Left kidney (tissue), 2 donors: ENCODE measurements around the gene TYR. TPM values are rescaled to one million over a fixed set of nuclear protein-coding genes. Genes with fewer than 3 reads are reported as not detected.
"Not testable (repeated sequence)": the region's sequence is repeated elsewhere in the genome, so short reads cannot be mapped to it uniquely, and the experiment has no call there.

ENCODE experiments used
- DNase-seq: peaks from one replicate; pipeline ENCODE4 v3.0.0-alpha.2; 2013
- polyA plus RNA-seq: library from polyadenylated mRNA; unstranded; fragments of 120-200 nt; gene quantifications from one replicate; pipeline ENCODE4 v1.2.1, GENCODE V29; 2013; ENCODE audit not compliant: insufficient read length

The TYR gene
- polyA plus RNA-seq, 1 donor, result 0.08 TPM

DNA sequence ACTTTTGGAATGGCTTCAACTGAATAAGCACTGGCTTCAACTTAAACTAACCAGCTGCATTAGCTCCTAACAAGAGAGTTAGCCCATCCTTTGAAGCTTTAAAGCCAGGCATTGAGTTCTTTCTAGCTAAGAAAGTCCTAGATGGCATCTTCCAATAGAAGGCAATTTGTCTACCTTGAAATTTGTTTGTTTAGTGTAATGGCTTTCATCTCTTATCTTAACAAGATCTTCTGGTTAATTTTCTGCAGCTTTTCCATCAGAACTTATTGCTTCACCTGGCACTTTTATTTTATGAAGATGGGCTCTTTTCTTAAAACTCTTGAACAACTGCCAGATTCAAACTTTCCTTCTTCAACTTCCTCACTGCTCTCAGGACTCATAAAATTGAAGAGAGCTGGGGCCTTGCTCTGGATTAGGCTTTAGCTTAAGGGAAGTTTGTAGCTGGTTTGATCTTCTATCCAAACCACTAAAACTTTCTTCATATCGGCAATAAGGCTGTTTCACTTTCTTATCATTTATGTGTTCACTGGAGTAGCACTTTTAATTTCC is 94.9 kb downstream of the TYR start:
- not testable (repeated sequence) for DNase-seq

DNA sequence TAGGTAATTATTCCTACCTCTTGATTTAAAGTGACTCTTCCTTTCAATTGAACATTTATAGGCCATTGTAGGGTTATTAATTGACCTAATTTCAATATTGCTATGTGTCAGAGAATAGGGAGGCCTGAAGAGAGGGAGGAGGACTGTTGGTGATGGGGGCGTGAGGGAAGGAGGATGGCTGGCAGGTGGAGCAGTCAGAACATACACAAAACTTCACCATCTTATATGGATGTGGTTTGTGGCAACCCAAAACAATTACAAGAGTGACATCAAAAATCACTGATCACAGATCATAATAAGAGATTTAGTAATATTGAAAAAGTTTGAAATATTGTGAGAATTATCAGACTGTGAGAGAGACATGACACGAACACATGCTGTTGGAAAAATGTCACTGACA is 95.5 kb downstream of the TYR start:
- DNase-seq, result not testable (repeated sequence)

DNA sequence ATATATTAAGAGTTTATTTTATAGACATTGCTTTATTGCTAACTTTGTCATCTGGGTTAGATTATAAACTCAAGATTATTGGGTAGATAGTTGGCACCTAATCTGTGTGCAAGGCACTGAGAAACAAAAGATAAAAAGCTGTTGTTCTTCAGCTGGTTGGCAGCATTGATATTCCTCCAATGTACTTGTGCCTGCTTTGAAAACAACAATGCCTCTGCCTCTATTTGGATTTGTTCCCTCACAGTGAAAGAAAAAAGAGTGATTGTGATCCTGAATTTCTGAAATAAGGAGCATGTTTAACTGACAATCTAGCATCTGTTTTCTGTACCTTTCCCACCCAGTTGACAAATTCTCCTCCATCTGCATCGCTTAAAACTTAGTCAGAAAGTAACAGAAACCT is 98.3 kb downstream of the TYR start:
- no peak for DNase-seq

DNA sequence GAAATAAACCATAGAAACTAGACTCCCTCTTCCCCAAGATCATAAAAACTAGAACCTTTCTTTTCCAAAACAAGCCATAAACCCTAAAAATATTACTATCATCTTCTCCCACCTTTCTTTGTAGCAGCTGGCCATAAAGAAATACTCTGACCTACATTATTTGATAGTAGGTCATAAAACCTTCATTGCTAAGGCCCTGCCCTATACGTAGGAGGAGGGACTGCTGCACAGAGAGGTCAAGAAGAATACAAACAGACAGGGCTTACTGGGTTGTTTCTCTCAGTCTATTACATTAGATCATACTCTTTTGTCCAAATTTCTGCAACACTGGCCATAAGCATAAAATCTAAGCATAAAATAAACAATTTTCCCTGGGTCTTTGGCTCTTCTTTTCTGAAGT is 101.5 kb downstream of the TYR start:
- no peak for DNase-seq

DNA sequence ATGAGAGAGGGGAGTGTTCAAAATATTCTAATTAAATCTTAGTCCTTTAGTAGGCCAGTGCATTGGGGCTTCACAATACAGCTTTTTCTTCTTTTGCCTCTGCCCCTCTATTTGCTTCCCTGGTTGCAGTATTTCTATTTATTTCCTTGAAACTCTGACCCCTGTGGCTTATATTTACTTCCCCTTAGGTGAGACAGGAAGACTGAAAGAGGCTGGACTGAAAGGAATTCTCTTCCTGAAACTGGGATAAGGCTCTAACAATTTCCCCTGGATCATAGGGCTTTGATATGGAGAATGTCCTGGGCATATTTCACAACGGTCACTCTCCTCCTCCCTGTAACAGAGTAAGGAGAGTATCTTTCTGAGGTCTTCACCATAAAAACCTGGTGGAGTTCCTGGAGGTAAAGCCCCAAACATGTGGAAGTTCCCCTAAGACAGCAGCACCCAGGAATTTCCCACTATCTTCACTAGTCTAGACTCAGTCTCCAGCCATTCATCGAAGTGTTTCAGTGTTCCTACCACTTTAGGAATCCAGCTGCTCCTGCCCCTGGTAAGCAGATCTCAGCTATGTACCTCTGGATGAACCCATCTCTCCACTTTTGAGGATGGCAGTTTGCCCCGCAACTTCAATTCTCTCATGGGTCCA is 103.5 kb downstream of the TYR start:
- DNase-seq, result not testable (repeated sequence)

DNA sequence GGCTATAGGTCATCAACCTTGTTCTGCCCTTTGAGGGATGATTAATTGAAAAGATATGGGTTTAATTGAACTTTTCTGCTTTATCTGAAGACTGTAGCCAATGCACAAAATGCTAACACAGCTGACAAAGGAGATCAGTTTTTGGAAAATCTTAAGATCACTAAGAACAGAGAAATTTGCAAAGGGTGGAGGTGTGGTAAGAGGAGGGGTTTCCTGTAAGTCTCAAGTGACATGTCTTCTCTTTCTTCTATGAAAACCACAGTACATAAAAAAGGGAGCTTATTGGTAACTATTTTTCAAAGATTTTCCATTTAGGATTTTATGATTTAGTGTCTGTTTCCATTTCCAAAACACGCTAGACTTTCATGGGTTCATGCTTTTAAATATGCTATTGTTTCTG is 108.9 kb downstream of the TYR start:
- not testable (repeated sequence) for DNase-seq

DNA sequence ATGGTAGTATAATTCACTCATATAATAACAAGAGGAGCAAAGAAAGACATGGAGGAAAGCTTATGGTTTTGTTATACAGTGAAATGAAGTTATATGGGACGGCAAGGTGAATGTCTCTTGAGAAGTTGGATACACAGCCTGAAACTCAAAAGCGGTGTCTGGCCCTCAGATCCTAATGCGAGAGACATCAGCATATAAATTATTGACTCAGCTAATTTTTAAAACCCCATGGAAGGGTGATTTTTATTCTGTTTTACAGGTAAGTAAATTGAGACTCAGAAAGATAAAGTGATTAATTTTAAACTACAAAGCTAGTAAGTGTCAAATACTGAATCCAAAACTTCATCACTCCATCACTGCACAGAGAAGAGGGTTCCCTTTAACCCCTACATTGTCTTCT is 110.3 kb downstream of the TYR start:
- not testable (repeated sequence) for DNase-seq

DNA sequence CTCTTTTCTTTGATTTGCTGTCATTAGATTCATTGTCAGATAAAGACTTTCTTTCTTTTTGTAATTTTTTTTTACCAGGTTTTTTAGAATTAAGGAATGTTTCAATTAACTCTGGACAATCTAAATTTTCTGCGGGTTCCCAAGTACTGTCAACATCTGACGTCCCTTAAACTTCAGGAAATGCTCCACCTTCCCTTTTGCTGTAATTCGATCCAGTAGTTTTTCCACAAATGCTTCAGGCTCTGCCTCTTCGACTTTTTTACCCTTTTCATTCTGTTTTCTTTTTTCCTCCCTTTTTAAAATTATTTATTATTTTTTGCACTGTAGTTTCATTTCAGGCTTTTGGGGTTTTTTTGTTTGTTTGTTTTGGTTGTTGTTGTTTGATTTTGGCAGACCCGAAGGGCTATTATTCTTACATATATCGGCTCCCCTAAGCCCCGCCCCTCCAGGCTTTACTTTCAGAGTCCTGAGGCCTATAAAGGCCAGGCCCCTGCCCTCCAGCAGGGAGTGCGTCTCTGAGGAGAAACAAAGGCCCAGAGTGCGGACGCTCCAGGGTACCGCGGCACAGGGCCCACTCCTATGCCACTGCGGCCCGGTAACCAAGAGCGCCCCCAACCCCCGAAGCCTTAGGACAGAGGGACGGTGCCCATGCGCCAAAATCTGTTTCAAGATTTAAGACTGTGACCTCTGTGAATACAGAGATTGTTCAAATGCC is 116.4 kb downstream of the TYR start:
- peak; percentile 8 for DNase-seq

DNA sequence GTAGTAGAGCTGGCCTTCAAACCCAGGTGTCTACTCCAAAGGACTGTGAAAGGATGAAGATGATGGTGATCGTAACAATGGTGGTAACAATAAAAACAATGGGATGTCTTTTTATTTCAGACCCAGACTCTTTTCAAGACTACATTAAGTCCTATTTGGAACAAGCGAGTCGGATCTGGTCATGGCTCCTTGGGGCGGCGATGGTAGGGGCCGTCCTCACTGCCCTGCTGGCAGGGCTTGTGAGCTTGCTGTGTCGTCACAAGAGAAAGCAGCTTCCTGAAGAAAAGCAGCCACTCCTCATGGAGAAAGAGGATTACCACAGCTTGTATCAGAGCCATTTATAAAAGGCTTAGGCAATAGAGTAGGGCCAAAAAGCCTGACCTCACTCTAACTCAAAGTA is 117.3 kb downstream of the TYR start:
- DNase-seq, result not testable (repeated sequence)

DNA sequence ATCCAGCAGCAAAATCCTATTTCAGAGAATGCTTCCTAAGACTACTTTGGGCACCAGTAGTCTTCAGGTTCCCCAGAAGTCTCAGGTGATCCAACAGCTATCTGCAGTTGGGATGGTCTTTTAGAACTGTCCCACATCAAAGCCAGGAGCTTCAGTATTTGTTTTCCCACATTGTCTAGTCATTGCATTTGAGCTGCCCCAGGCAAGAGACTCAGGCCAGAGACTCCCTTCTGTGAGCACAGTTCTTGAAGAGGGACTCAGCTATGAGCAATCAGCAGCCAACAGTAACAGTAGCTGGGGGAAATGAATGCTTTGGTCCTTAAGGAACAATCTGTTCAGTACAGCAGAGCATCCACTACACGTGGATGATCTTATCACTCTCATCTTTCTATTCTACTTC is 125.4 kb downstream of the TYR start:
- DNase-seq, result not testable (repeated sequence)

DNA sequence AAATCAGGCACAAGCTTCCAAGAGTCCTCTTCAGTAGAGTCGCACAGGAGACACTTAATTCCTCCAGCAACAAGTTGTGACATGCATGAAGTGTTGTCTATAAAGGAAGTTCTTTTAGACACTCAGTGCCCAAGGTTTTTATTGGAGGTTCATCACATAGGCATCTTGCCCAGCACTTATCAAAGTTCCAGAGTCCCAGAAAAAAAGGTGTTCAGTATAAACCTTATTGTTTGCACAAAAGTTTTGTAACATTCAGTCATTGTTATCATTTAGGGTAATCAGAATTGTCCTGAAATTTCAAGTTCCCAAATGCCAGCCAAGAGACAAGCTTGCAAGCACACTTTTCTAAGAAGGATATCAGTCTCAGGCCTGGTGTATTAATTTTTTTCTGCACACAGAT is 130.6 kb downstream of the TYR start:
- not testable (repeated sequence) for DNase-seq

DNA sequence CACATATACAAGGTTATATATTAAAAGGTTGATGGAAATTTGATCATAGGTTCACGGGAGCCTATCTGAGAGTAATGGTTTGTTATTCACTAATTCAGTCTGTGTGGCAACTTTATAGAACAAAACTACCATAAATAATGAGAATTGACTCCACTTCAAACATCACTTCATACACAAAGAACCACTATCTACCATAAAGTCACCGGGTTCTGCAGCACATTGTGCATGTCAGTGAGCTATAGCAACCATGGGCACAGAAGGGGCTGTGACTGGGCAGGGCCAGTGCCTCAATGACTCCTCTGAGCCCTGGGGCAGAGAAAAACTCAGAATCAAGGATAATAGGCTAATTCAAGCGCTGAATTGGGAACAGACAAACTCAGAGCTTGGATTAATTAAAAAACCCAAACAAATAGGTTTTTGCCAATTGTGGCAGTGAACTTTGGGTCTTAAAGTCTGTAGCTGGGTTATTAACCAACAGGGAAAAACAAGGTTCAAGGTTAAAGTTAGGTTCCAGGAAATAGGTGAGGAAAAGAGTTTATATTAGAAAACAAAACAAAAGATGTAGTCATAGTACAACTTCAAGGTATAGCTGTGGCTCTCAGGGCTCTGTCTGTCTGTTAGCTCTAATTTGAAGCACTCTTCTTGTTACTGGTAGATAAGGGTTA is 131.8 kb downstream of the TYR start:
- DNase-seq, result not testable (repeated sequence)

DNA sequence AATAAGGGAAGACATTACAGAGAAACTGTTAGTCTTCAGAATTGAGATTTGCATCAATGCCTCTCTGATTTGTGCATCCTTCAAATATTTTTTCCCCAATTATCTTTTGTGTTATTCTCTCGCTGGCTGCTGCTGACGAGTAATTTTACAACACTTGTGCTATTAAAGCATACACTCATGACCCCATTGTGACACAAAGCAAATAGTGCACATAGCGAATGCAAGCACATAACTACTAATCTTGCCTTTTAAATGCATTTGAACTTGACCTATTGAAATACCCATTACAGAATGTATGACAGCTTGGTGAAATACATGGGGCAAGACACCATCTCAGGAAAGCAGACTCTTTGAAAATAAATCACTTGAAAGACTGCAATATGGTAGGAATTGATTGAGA is 132.9 kb downstream of the TYR start:
- not testable (repeated sequence) for DNase-seq

DNA sequence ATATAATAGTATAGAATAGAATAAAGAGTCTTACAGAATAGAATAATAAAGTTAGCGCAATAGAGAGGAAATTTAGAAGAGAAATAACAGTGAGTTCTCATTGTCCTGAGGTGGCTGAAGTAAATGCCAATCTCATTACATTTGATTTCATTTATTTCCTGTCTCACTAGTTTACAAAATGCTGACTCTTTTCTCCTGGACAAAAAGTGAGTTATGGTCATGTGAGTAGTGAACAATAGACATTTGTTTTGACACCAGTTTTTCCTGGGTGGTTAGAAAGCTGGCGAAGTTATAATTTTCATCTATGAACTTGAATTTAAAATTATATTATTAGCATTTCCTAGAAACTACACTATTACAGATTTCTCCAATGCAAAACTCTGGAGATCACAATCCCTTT is 143.7 kb downstream of the TYR start:
- DNase-seq, result no peak

DNA sequence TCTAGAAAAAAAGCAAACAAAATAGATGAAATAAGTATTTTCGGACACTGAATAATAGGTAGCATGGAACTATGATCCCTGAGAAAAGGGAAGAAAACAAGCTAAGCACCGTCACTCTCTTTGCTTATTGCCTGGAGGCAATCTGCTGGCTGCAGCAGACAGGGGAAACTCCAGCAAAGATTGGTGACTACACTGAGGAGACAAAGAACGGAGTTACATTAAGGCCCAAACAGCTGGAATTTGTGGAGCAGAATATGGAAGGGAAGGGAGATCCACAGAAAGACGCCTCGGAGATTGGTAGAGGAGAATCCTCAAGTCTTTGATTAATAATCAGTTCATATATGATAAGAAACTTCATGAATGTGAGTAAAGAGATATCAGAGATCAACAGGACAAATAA is 150.2 kb downstream of the TYR start:
- DNase-seq, result no peak

DNA sequence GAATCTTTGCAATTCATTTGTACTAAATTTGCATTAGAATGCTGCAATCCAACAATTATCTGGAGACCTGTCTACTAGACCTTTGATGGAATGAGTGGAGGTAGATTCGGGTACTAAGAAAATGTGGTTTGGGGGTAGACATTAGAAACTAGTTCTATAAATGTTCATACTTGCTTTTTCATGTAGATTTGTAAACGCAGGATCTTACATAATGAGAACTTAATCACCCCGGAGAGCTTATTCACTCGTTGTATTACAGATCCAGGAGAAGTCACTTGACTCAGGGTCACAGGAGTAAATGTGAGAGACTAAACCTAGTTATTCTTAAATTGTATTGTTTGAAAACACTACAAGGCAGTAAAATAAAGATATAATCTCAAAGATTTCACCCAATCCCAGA is 154.3 kb downstream of the TYR start:
- DNase-seq, result not testable (repeated sequence)

DNA sequence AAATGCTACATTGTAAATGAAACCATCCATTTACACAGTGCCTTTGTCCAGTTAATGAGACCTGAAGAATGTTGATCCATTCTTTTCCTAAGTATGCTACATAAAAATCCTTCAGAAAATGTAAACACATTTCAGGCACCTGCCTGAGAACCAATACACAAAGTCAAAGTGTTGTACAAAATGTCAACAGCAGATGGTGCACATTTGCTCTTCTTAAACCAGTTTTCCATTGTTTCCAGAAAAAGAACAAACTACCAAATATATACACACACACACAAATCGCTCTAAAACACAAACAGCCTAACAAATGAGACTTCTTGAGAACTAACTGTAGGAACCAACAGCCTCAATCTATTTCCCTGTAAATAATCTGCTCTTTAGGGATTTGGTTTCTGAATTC is 156.0 kb downstream of the TYR start:
- DNase-seq, result not testable (repeated sequence)

DNA sequence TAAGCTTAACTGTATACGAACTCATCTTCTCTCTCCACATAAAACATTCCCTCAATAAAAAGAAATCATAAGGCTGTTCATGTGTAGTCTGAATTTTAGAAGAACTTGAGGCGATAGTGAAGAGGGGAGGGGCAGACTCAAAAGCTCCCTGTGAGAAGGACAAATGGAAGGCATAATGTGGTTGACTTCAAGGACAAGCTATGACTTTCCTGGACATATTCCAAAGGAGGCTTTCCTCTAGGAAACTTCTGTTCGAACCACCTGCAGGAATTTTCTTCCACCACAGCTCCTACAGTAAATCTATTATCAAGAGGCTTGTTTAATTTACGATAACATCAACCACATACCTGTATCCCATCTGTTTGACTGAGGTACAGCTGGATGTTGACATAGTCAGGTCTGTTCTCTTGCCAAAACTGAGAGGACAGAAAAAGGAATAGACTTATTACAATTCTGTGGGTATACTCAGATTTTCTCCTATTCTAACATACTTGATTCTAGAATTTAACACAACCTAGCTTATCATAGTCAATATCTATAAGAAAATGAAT is 159.5 kb downstream of the TYR start:
- DNase-seq, result not testable (repeated sequence)

DNA sequence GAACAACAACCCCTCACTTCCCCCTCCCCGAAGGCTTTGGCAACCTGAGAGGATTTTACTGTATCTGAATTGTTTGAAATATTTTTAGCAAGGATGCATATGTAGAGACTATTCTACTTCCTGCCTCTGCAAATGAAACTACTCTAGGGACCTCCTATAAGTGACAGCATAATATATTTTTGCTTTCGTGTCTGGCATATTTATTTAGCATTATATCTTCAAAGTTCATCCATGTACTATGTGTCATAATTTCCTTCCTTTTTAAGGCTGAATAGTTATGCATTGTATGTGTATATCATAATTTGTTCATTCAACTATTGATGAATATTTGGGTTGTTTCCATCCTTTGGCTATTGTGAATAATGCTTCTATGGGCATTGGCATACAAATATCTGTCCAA is 160.4 kb downstream of the TYR start:
- not testable (repeated sequence) for DNase-seq

DNA sequence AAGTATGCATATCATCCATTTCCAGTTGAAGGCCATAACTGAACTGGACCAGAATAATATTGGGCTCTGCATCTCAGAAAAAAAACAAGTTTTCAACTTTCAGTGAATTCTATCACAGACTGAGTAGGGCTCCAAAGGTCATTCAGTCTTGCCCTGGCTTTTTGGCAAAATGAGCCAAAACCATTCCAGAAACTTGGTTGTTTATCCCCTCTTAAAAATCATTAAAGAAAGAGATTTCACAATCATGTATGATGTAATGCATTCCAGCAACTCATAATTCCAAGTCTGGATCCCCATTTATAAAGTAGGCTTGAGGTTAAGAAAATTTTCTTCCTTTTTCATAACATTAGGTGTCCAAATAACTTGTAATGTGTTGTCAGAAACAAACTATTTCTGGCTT is 162.8 kb downstream of the TYR start:
- DNase-seq, result not testable (repeated sequence)

DNA sequence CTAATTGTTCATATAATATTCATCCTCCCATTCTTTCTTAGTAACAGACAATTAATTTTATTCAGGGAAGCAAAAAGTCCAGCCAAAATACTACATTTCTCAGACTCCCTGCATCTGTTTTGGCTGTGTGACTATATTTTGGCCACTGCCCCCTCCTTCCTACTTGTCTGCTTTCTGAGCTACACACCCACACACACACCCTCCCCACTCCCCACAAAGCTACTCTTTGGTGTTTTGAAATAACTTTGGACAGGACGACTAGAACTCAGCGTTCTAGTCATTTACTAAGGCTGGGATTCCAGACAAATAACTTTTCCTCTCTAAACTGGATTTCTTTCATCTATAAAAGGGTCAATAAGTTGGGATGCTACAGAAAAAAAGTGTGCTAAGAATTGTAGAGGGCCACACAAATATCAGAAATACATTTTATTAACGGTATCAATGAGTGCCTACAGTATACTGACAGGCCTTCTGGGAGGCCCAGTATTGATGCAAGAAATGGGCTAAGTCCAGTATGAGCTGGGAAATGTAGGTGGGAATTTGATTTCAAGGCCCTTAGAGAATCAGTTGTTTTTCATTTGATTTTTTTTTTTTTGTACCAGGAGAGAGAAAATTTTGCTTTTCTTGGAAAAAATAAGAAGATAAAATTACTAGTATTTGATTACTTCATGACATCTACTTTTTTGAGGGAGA is 165.4 kb downstream of the TYR start:
- not testable (repeated sequence) for DNase-seq
